ENCODE results near the gene LMBR1.

DNA sequence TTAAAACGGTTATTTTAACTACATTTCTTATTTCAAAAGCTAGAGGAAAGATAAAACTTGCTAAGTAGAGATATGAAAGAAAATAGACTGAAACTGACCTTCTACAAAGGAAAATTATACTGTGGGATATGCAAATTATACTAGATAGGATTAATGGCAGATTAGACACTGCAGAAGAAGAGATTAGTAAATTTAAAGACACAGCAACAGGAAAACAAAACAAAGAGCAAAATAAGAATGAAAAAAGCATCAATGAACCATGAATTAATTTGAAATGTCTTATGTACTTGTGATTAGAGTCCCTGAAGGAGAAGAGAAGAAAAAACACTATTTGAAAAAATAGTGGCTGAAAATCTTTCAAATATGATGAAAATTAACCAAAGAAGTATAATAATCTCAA lies 200.1 kb downstream of the LMBR1 start:
- TF ChIP-seq SUZ12 (IDR thresholded peaks at IDR 0.05; ENCODE audit: extremely low read depth, insufficient read depth, insufficient read length) (no peak), YY1 (IDR thresholded peaks at IDR 0.05; ENCODE audit: insufficient read depth, insufficient read length) (no peak), ZNF274 (IDR thresholded peaks at IDR 0.05; ENCODE audit: low read depth, low read length) (no peak)

All from NT2/D1 (cell line).